IMR-90 (cell line): ENCODE data around the gene RAF1. TPM values are rescaled to one million over a fixed set of nuclear protein-coding genes. Genes with fewer than 3 reads are reported as not detected.

ENCODE experiments used
- ATAC-seq: fragments of 200-7000 bp; cut with Tn5 transposase; 2 replicates; pipeline ENCODE4 v1.9.1; 2020; ENCODE audit warnings: low read depth, mild to moderate bottlenecking, moderate library complexity
- BruUV-seq: library from RNA; stranded (reverse); fragments of 400-500 nt; replicated peaks from 2 replicates; lab custom pipeline; 2021; lab: Mats Ljungman, UMichigan
- CTCF ChIA-PET: fragments of 300-600 bp; formaldehyde crosslinking; extraction: SDS; loops from one replicate; lab custom pipeline; 2021; ENCODE audit warnings: antibody characterized with exemption; lab: Yijun Ruan, JAX
- POLR2A ChIA-PET: fragments of 300-600 bp; sonication (Branson Sonifier 250); formaldehyde crosslinking; loops from one replicate; lab custom pipeline; 2022; ENCODE audit warnings: antibody characterized with exemption; ENCODE audit not compliant: unreplicated experiment; lab: Charles Lee
- DNase-seq: peaks from one replicate; pipeline ENCODE4 v3.0.0; 2013
- H2AFZ ChIP-seq: replicated peaks from 2 replicates; pipeline ENCODE3; 2013; ENCODE audit warnings: low read length, mild to moderate bottlenecking; ENCODE audit not compliant: poor library complexity
- H2AK5ac ChIP-seq: 2 replicates; pipeline ENCODE4 v1.6.1; 2013; ENCODE audit warnings: low read depth, low read length, inconsistent platforms
- H2AK9ac ChIP-seq: replicated peaks from 2 replicates; pipeline ENCODE3; 2013; ENCODE audit warnings: mild to moderate bottlenecking, low read depth, low read length, moderate library complexity; ENCODE audit not compliant: poor library complexity
- H2BK120ac ChIP-seq: 2 replicates; pipeline ENCODE4 v1.6.1; 2013; ENCODE audit warnings: low read depth, low read length, inconsistent platforms
- H2BK15ac ChIP-seq: 3 replicates; pipeline ENCODE4 v1.6.1; 2013; ENCODE audit warnings: low read depth, low read length, inconsistent platforms
- H2BK20ac ChIP-seq: 2 replicates; pipeline ENCODE4 v1.6.1; 2013; ENCODE audit warnings: low read depth, mild to moderate bottlenecking, inconsistent platforms, low read length, moderate library complexity
- H2BK5ac ChIP-seq: 2 replicates; pipeline ENCODE4 v1.6.1; 2013; ENCODE audit warnings: mild to moderate bottlenecking, low read depth, low read length, inconsistent platforms; ENCODE audit not compliant: poor library complexity, severe bottlenecking
- H3K14ac ChIP-seq: replicated peaks from 2 replicates; pipeline ENCODE4 v1.6.1; 2013; ENCODE audit warnings: low read depth, low read length, inconsistent platforms
- H3K18ac ChIP-seq: 2 replicates; pipeline ENCODE4 v1.6.1; 2013; ENCODE audit warnings: low read depth, low read length, control low read depth
- H3K23ac ChIP-seq: 2 replicates; pipeline ENCODE4 v1.6.1; 2013; ENCODE audit warnings: low read depth, low read length, inconsistent platforms
- H3K27ac ChIP-seq: 2 replicates; pipeline ENCODE4 v1.5.1; 2013; ENCODE audit warnings: mild to moderate bottlenecking, control low read depth, low read length; ENCODE audit not compliant: insufficient read depth
- H3K27me3 ChIP-seq: 2 replicates; pipeline ENCODE4 v1.6.1; 2013; ENCODE audit warnings: low read length; ENCODE audit not compliant: control insufficient read depth, insufficient read depth
- H3K36me3 ChIP-seq: 2 replicates; pipeline ENCODE4 v1.6.1; 2013; ENCODE audit warnings: low read length, mixed read lengths; ENCODE audit not compliant: control insufficient read depth, insufficient read depth
- H3K4ac ChIP-seq: 2 replicates; pipeline ENCODE4 v1.6.1; 2013; ENCODE audit warnings: low read depth, low read length, inconsistent platforms
- H3K4me1 ChIP-seq: 2 replicates; pipeline ENCODE4 v1.6.1; 2013; ENCODE audit warnings: low read length, mixed read lengths; ENCODE audit not compliant: control insufficient read depth, insufficient read depth
- H3K4me2 ChIP-seq: 2 replicates; pipeline ENCODE4 v1.6.1; 2013; ENCODE audit warnings: low read depth, mild to moderate bottlenecking, control low read depth, low read length, moderate library complexity
- H3K4me3 ChIP-seq: 2 replicates; pipeline ENCODE4 v1.5.1; 2013; ENCODE audit warnings: low read depth, mild to moderate bottlenecking, control low read depth, low read length, moderate library complexity; ENCODE audit not compliant: insufficient read depth
- H3K56ac ChIP-seq: 2 replicates; pipeline ENCODE4 v1.6.1; 2013; ENCODE audit warnings: low read length, inconsistent platforms; ENCODE audit not compliant: insufficient read depth; ENCODE audit errors: extremely low read depth
- H3K79me1 ChIP-seq, 2 experiments: 2 replicates each; pipeline ENCODE4 v1.6.1; 2013; ENCODE audit warnings: low read length in 2 of 2, inconsistent platforms in 1 of 2, low read depth in 1 of 2
- H3K9ac ChIP-seq: 2 replicates; pipeline ENCODE4 v1.6.1; 2013; ENCODE audit warnings: low read depth, low read length, control low read depth
- H3K9me1 ChIP-seq: 2 replicates; pipeline ENCODE4 v1.6.1; 2013; ENCODE audit warnings: low read length, inconsistent platforms; ENCODE audit not compliant: insufficient read depth
- H3K9me3 ChIP-seq: 2 replicates; pipeline ENCODE4 v1.6.1; 2013; ENCODE audit warnings: low read length; ENCODE audit not compliant: control insufficient read depth, insufficient read depth
- H4K20me1 ChIP-seq: 2 replicates; pipeline ENCODE4 v1.6.1; 2013; ENCODE audit warnings: low read length, inconsistent platforms; ENCODE audit not compliant: insufficient read depth
- H4K5ac ChIP-seq: 2 replicates; pipeline ENCODE4 v1.6.1; 2013; ENCODE audit warnings: mild to moderate bottlenecking, low read depth, low read length, control low read depth
- H4K8ac ChIP-seq, 2 experiments: 2 replicates each; pipeline ENCODE4 v1.6.1; 2013; ENCODE audit warnings: low read depth in 2 of 2, low read length in 2 of 2, control low read depth in 1 of 2, inconsistent platforms in 1 of 2
- H4K91ac ChIP-seq: 2 replicates; pipeline ENCODE4 v1.6.1; 2013; ENCODE audit warnings: low read depth, low read length, inconsistent platforms; ENCODE audit not compliant: insufficient read depth
- BHLHE40 ChIP-seq: fragments of 150-350 bp; IDR thresholded peaks from 2 replicates; pipeline ENCODE4 v1.6.1; 2016; ENCODE audit warnings: mild to moderate bottlenecking, low read depth, low read length
- CEBPB ChIP-seq: IDR thresholded peaks from 2 replicates; pipeline ENCODE4 v1.6.1; 2012; ENCODE audit warnings: low read depth, low read length, improper control_type of control experiment
- FOS ChIP-seq: fragments of 150-350 bp; IDR thresholded peaks from 2 replicates; pipeline ENCODE4 v1.6.1; 2016; ENCODE audit warnings: low read depth, low read length
- MAFK ChIP-seq: IDR thresholded peaks from 2 replicates; pipeline ENCODE4 v1.6.1; 2012; ENCODE audit warnings: low read depth, low read length, improper control_type of control experiment
- MXI1 ChIP-seq: IDR thresholded peaks from 2 replicates; pipeline ENCODE4 v1.6.1; 2012; ENCODE audit warnings: low read depth, mild to moderate bottlenecking, low read length, moderate library complexity, borderline replicate concordance
- NFE2L2 ChIP-seq: fragments of 150-350 bp; IDR thresholded peaks from 2 replicates; pipeline ENCODE4 v1.6.1; 2016; ENCODE audit warnings: low read depth, mild to moderate bottlenecking, low read length
- POLR2A ChIP-seq: IDR thresholded peaks from 2 replicates; pipeline ENCODE4 v1.6.1; 2012; ENCODE audit warnings: mild to moderate bottlenecking, low read depth, low read length
- RAD21 ChIP-seq: IDR thresholded peaks from 2 replicates; pipeline ENCODE4 v1.6.1; 2012; ENCODE audit warnings: low read length, improper control_type of control experiment
- WGBS, 2 experiments: methylation state at CpG; one replicate each; pipeline versions ENCODE4 v1.1.5 to v1.1.7; 2013; ENCODE audit warnings: missing lambda C conversion rate in 2 of 2; ENCODE audit not compliant: insufficient read length in 1 of 2; ENCODE audit errors: extremely low coverage in 2 of 2; 5-methylcytosine and 5-hydroxymethylcytosine counted together
- dilution Hi-C: fragments of 300-500 bp; cut with HindIII; formaldehyde crosslinking; loops from one replicate; pipeline ENCODE4 v1.14.3; 2018; ENCODE audit warnings: low sequenced_read_pairs; ENCODE audit not compliant: unreplicated experiment
- in situ Hi-C: fragments of 300-500 bp; cut with MboI; formaldehyde crosslinking; loops from 3 replicates; pipeline ENCODE4 v1.14.3; 2019; ENCODE audit warnings: low sequenced_read_pairs, inconsistent platforms, mixed read lengths
- intact Hi-C: fragments of 100-400 bp; cut with micrococcal nuclease; formaldehyde crosslinking; loops from 2 replicates; pipeline ENCODE4 v1.10.0; 2022
- polyA plus RNA-seq, 3 experiments: library from polyadenylated mRNA; depleted of rRNA; stranded (reverse); fragments of >200 nt; gene quantifications; 2 replicates each; pipeline ENCODE4 v1.2.3, GENCODE V29; 2012; ENCODE audit warnings: low replicate concordance in 1 of 3
- total RNA-seq: library from RNA; depleted of rRNA; stranded (reverse); fragments of >200 nt; gene quantifications from 2 replicates; pipeline ENCODE4 v1.2.3, GENCODE V29; 2012
- TF ChIP-seq, protein P1 (sequence below): fragments of 150-350 bp; IDR thresholded peaks from 2 replicates; pipeline ENCODE4 v1.6.1; 2016; ENCODE audit warnings: low read depth, mild to moderate bottlenecking, low read length, moderate library complexity, borderline replicate concordance

The RAF1 gene
- total and polyA plus RNA-seq, 2 of the 4 experiments (the other 2 are of a cell fraction) = 115 to 151 TPM

DNA sequence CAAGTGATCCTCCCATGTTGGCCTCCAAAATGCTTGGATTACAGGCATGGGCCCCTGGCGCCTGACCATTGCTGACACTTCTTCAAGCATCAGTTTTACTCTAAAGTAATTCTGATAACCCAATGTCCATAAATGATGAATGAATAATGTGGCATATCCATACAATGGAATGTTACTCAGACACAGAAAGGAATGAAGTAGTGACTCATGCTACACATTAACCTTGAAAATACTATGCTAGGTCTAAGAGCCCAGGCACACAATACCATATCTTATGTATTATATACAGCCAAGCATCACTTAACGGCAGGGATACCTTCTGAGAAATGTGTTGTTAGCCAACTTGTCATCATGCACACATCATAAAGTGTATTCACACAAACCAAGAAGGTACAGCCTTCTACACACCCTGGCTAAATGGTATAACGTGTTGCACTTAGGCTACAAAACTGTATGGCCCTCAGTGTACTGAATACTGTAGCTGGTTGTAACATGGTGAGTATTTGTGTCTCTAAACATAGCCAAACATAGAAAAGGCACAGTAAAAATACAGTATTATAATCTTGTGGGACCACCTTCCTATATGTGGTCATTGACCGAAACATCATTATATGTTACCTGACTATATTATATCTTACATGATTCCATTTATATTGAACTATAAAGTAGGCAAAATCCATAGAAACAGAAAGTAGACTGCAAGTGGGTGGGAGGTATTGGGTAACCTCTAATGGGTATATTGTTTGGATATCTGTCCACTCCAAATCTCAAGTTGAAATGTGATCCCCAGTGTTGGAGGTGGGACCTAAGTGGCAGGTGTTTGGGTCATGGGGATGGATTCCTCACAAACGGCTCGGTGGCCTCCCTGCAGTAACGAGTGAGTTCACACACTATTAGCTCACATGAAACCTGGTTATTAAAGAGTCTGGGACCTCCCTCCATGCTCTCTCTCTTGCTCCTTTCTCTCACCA is 75.6 kb downstream of the RAF1 start:
- Histone ChIP-seq H3K4me3 (no peak overlapping the region), H2AK9ac (no peak overlapping the region), H3K23ac (no peak overlapping the region), H3K9ac (no peak overlapping the region), H3K4me1 (peaks cover 4% of the 10 kb centered on the region; the same call in 1 of the 2 replicates), H4K5ac (no peak overlapping the region), H3K9me3 (no peaks in the 10 kb centered on the region), H2BK5ac (peak overlapping the region; percentile 13), H4K20me1 (peaks cover 30% of the 10 kb centered on the region), H3K4me2 (no peak overlapping the region), H3K79me1 (peaks cover 43 to 66% of the 10 kb centered on the region in 2 experiments), H4K91ac (no peak overlapping the region), H3K27ac (peak overlapping the region; percentile 15; the same call in 1 of the 2 replicates), H2BK20ac (no peak overlapping the region), H3K27me3 (no peaks in the 10 kb centered on the region), H2AK5ac (peak overlapping the region; percentile 5; the same call in 1 of the 2 replicates), H2AFZ (no peak overlapping the region), H3K4ac (no peak overlapping the region), H3K14ac (no peak overlapping the region), H2BK120ac (no peak overlapping the region), H2BK15ac (no peak overlapping the region), H3K9me1 (peaks cover 6% of the 10 kb centered on the region; the same call in 1 of the 2 replicates), H4K8ac (no peak overlapping the region), H3K18ac (no peak overlapping the region), H3K56ac (no peak overlapping the region), H3K36me3 (peaks cover 66% of the 10 kb centered on the region)
- POLR2A ChIA-PET = no interaction called here
- no peak for TF ChIP-seq POLR2A
- no peak for TF ChIP-seq MAFK
- 0 out of 2 replicates have a peak, but pooled peaks have one; percentile 18 for TF ChIP-seq FOS
- TF ChIP-seq, protein P1, sequence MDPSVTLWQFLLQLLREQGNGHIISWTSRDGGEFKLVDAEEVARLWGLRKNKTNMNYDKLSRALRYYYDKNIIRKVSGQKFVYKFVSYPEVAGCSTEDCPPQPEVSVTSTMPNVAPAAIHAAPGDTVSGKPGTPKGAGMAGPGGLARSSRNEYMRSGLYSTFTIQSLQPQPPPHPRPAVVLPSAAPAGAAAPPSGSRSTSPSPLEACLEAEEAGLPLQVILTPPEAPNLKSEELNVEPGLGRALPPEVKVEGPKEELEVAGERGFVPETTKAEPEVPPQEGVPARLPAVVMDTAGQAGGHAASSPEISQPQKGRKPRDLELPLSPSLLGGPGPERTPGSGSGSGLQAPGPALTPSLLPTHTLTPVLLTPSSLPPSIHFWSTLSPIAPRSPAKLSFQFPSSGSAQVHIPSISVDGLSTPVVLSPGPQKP = no peak
- no peak for TF ChIP-seq MXI1
- no peak for TF ChIP-seq BHLHE40
- no peak for TF ChIP-seq NFE2L2
- TF ChIP-seq CEBPB = peak; percentile 36; the same call in 1 of the 2 replicates
- no peak for TF ChIP-seq RAD21
- dilution Hi-C loops = no loop called here
- ATAC-seq (peak; percentile 70), DNase-seq (peak; percentile 52)
- 51% methylated on average over 3 of the region's 7 CpGs; no CpG with 5 or more reads in 1 of the 2 experiments for WGBS, 2 experiments
- in situ Hi-C loops = no loop called here
- CTCF ChIA-PET = interaction anchor here (0.6 kb wide), 2 partner anchors 11 to 110 kb away, joined by 3 to 12 read pairs; no protein-coding TSS in a partner anchor
- no TSS peak for BruUV-seq
- intact Hi-C loops = loop anchor here (5.0 kb wide), 1 partner anchor 74 kb away; the partner anchor contains the start of gene RAF1
